ENCODE results near the gene NIF3L1.

Gene NIF3L1

DNA sequence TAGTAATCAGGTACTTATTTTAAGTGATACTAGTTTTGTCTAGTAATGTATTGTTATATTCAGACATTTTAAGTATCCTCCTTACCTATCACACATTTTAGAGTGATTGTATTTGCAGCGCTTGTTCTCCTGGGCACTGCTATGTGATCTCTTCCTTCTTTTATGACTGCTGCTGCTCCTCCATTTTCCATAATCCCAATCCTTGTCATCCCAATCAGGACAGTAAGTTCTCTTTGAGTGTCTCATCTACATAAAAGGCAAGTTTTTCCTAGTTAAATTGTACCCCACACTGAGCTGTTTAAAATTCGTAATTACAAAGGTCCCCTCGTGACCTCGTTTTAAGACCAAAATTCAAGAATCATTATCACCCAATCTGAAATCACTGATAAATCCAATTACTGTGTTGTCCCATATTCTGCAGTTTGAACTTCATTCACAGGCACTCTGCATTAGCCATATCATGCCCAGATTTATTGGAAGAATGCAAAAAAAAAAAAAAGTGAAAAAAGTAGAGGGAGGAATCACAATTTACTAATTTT, 27.5 kb upstream of the NIF3L1 start:
- TF ChIP-seq, protein P1, sequence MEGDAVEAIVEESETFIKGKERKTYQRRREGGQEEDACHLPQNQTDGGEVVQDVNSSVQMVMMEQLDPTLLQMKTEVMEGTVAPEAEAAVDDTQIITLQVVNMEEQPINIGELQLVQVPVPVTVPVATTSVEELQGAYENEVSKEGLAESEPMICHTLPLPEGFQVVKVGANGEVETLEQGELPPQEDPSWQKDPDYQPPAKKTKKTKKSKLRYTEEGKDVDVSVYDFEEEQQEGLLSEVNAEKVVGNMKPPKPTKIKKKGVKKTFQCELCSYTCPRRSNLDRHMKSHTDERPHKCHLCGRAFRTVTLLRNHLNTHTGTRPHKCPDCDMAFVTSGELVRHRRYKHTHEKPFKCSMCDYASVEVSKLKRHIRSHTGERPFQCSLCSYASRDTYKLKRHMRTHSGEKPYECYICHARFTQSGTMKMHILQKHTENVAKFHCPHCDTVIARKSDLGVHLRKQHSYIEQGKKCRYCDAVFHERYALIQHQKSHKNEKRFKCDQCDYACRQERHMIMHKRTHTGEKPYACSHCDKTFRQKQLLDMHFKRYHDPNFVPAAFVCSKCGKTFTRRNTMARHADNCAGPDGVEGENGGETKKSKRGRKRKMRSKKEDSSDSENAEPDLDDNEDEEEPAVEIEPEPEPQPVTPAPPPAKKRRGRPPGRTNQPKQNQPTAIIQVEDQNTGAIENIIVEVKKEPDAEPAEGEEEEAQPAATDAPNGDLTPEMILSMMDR (IDR thresholded peaks at IDR 0.05; ENCODE audit: poor library complexity, severe bottlenecking) = no peak
- DNase-seq (ENCODE audit: low spot score) (no peak), ATAC-seq (ENCODE audit: low read depth) (no peak)
- Histone ChIP-seq H3K4me3 (ENCODE audit: severe bottlenecking) (peak overlapping the region; percentile 98), H3K36me3 (ENCODE audit: low read depth) (peaks cover 74% of the 10 kb centered on the region), H3K27me3 (ENCODE audit: insufficient read depth, poor library complexity, severe bottlenecking) (no peaks in the 10 kb centered on the region), H3K4me1 (ENCODE audit: insufficient read depth, poor library complexity, severe bottlenecking) (peaks cover 13% of the 10 kb centered on the region), H3K9me3 (ENCODE audit: severe bottlenecking) (no peaks in the 10 kb centered on the region), H3K27ac (ENCODE audit: poor library complexity, severe bottlenecking) (peak overlapping the region; percentile 78)

DNA sequence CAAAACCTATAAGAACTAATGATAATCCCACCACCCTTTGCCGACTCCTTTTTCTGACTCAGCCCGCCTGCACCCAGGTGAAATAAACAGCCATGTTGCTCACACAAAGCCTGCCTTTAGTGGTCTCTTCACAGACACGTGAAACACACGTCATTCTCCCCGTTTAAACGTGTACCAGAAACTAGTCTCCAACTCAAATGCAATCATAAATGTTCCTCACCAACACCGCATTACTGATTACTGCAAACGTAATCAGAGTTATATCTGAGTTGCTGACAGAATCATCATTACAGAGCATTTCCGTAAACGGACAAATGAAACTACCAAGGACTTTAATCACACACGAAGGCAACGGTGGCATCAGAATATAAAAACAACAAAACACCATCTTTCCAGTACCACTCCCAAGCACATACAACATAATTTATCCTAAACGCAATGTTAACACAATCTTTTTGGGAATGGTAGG, 26.6 kb upstream of the NIF3L1 start:
- Histone ChIP-seq H3K4me1 (ENCODE audit: insufficient read depth, poor library complexity, severe bottlenecking) (peaks cover 13% of the 10 kb centered on the region), H3K27ac (ENCODE audit: poor library complexity, severe bottlenecking) (peak overlapping the region; percentile 78), H3K27me3 (ENCODE audit: insufficient read depth, poor library complexity, severe bottlenecking) (no peaks in the 10 kb centered on the region), H3K36me3 (ENCODE audit: low read depth) (peaks cover 65% of the 10 kb centered on the region), H3K4me3 (ENCODE audit: severe bottlenecking) (peak overlapping the region; percentile 98), H3K9me3 (ENCODE audit: severe bottlenecking) (no peaks in the 10 kb centered on the region)
- DNase-seq (ENCODE audit: low spot score) = no peak
- TF ChIP-seq, protein P1 (IDR thresholded peaks at IDR 0.05; ENCODE audit: poor library complexity, severe bottlenecking) = no peak
- peak; percentile 11; the same call in 1 of the 3 replicates for ATAC-seq (ENCODE audit: low read depth)

DNA sequence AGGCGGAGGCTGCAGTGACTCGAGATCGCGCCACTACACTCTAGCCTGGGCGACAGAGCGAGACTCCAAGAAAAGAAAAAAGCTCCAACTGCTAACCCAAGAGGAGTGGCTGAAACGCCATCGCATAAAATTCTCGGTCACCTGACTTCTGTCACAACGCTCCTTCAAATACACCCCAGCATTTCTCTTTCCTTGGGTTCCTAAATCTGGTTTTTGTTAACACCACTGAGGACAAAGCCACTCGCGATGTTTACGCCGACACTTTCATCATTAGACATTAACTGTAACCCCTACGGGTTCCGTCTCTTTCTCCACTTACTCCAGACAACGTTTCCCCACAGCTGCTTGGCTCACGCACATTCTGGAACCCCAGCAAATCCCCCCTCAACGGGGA, 25.4 kb upstream of the NIF3L1 start:
- no peaks in the 10 kb centered on the region for H3K27me3 ChIP-seq (ENCODE audit: insufficient read depth, poor library complexity, severe bottlenecking)
- no peak for ATAC-seq (ENCODE audit: low read depth)
- peaks cover 53% of the 10 kb centered on the region for H3K36me3 ChIP-seq (ENCODE audit: low read depth)
- H3K9me3 ChIP-seq (ENCODE audit: severe bottlenecking) = no peaks in the 10 kb centered on the region
- peaks cover 13% of the 10 kb centered on the region for H3K4me1 ChIP-seq (ENCODE audit: insufficient read depth, poor library complexity, severe bottlenecking)
- no peak for DNase-seq (ENCODE audit: low spot score)
- TF ChIP-seq, protein P1 (IDR thresholded peaks at IDR 0.05; ENCODE audit: poor library complexity, severe bottlenecking) = no peak
- H3K27ac ChIP-seq (ENCODE audit: poor library complexity, severe bottlenecking) = peak overlapping the region; percentile 78
- peak overlapping the region; percentile 98 for H3K4me3 ChIP-seq (ENCODE audit: severe bottlenecking)

DNA sequence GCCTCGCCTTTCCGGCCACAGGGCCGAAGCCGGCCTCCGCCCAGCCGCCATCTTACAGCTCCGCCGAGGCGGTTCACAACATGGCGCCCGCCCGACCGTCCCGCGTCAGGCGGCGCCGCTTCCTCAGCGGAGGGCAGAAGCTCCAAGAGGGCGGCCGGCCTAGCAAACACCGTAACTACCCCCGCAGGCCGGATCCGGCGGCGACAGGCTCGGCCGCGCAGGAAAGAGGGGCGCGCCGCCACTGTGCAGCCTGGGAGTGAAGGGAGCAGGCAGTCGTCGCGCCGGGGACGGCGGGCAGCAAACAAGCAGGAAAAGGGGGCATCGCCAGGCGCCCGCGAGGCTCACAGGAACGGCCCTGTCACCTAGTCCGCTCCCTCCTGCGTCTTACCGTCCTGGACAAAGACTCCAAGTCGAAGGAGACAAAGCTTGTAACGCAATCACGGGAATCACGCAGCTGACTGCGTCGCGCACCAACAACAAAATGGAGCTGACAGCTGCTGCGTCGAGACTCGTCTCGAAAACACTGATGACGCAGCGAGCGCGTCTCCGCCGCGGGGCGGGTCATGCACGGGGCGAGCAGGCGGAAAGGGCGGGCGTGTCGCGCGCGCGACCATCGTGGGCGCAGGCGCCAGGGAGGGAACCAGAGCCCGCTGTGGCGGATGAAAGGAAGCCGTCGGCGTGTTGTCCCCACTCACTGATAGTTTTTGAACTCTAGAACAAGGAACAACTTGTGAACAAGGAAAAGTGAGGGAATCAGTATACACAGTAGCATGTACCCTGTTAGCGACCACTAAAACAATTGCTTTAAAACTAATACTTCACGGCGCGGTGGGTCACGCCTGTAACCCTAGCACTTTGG, 24.8 kb upstream of the NIF3L1 start, which contains the start of gene CLK1:
TSS of gene CLK1 (minus strand) at position 483 of the 859 bp plus-strand sequence. CDS start 2,796 bp downstream, outside the sequence.
- TF ChIP-seq, protein P1 (IDR thresholded peaks at IDR 0.05; ENCODE audit: poor library complexity, severe bottlenecking) = no peak
- H3K36me3 ChIP-seq (ENCODE audit: low read depth) = peaks cover 46% of the 10 kb centered on the region
- H3K9me3 ChIP-seq (ENCODE audit: severe bottlenecking) = no peaks in the 10 kb centered on the region
- peak within 1 kb of the TSS; percentile 98 for H3K4me3 ChIP-seq (ENCODE audit: severe bottlenecking)
- ATAC-seq (ENCODE audit: low read depth) (peak; percentile 76), DNase-seq (ENCODE audit: low spot score) (peak; percentile 89)
- H3K27ac ChIP-seq (ENCODE audit: poor library complexity, severe bottlenecking) = peak within 1 kb of the TSS; percentile 78
- no peaks in the 10 kb centered on the region for H3K27me3 ChIP-seq (ENCODE audit: insufficient read depth, poor library complexity, severe bottlenecking)
- H3K4me1 ChIP-seq (ENCODE audit: insufficient read depth, poor library complexity, severe bottlenecking) = peaks cover 13% of the 10 kb centered on the region
